ENCODE data around the gene CUX1.

Gene CUX1

GRCh38 chr7:101868191-101868950, 50.9 kb downstream of the CUX1 start:
- no peak for TF ChIP-seq CTCF (IDR thresholded peaks at IDR 0.05; ENCODE audit: insufficient read depth, low read depth, low read length, missing control alignments)
- no peak for DNase-seq (ENCODE audit: low read depth)
- no peak overlapping the region for H3K4me3 ChIP-seq (ENCODE audit: low read length)

GRCh38 chr7:101869026-101869900, 51.8 kb downstream of the CUX1 start:
- no peak overlapping the region for H3K4me3 ChIP-seq (ENCODE audit: low read length)
- no peak for TF ChIP-seq CTCF (IDR thresholded peaks at IDR 0.05; ENCODE audit: insufficient read depth, low read depth, low read length, missing control alignments)
- DNase-seq (ENCODE audit: low read depth): no peak

GRCh38 chr7:101869901-101870290, 52.5 kb downstream of the CUX1 start:
- no peak for TF ChIP-seq CTCF (IDR thresholded peaks at IDR 0.05; ENCODE audit: insufficient read depth, low read depth, low read length, missing control alignments)
- H3K4me3 ChIP-seq (ENCODE audit: low read length): no peak overlapping the region
- DNase-seq (ENCODE audit: low read depth): no peak

- peak; percentile 78 for TF ChIP-seq CTCF (IDR thresholded peaks at IDR 0.05; ENCODE audit: insufficient read depth, low read depth, low read length, missing control alignments)
- H3K4me3 ChIP-seq (ENCODE audit: low read length): no peak overlapping the region
- DNase-seq (ENCODE audit: low read depth): peak; percentile 89
These were observed 53.1 kb downstream of the CUX1 start for GRCh38 chr7:101870361-101871062.

- TF ChIP-seq CTCF (IDR thresholded peaks at IDR 0.05; ENCODE audit: insufficient read depth, low read depth, low read length, missing control alignments): no peak
- DNase-seq (ENCODE audit: low read depth): no peak
- H3K4me3 ChIP-seq (ENCODE audit: low read length): no peak overlapping the region
These were observed 53.9 kb downstream of the CUX1 start for GRCh38 chr7:101871351-101871750.

GRCh38 chr7:101874028-101874427, 56.6 kb downstream of the CUX1 start:
- TF ChIP-seq CTCF (IDR thresholded peaks at IDR 0.05; ENCODE audit: insufficient read depth, low read depth, low read length, missing control alignments): no peak
- DNase-seq (ENCODE audit: low read depth): no peak
- no peak overlapping the region for H3K4me3 ChIP-seq (ENCODE audit: low read length)

All from epithelial cell of esophagus (primary cell).